CD14-positive monocyte (primary cell): ENCODE results near the gene NTN5. TPM values are rescaled to one million over a fixed set of nuclear protein-coding genes. Genes with fewer than 3 reads are reported as not detected.
A peak's percentile ranks its signal among the peaks of the same experiment; 100 is the strongest.

Source experiments
- DNase-seq, 3 donors: peaks; one replicate each; pipeline ENCODE4 v3.0.0-alpha.2; 2011 to 2022
- H2AFZ ChIP-seq: 2 replicates; pipeline ENCODE4 v1.6.0; 2012; ENCODE audit warnings: mild to moderate bottlenecking, low read depth, low read length, inconsistent platforms; ENCODE audit not compliant: insufficient read depth, poor library complexity, severe bottlenecking
- H3K27ac ChIP-seq, 2 donors: 1 replicate in 1 of 2; 2 replicates in 1 of 2; pipeline ENCODE4 v1.5.1; 2012 to 2013; ENCODE audit warnings: low read length in 2 of 2, control low read depth in 1 of 2, inconsistent platforms in 1 of 2, low read depth in 1 of 2, mild to moderate bottlenecking in 1 of 2
- H3K27me3 ChIP-seq, 2 donors: one replicate each; pipeline versions ENCODE4 v1.6.0 to v1.6.1; 2011 to 2013; ENCODE audit warnings: low read length in 2 of 2; ENCODE audit not compliant: control insufficient read depth in 2 of 2, insufficient read depth in 2 of 2
- H3K36me3 ChIP-seq, 2 donors: replicated peaks in 1 of 2; 1 replicate in 1 of 2; 2 replicates in 1 of 2; pipeline versions ENCODE4 v1.5.1 to v1.6.1; 2012 to 2013; ENCODE audit warnings: low read length in 2 of 2, control low read depth in 1 of 2, inconsistent platforms in 1 of 2, mild to moderate bottlenecking in 1 of 2; ENCODE audit not compliant: insufficient read depth in 2 of 2, control insufficient read depth in 1 of 2
- H3K4me1 ChIP-seq, 2 donors: 1 replicate in 1 of 2; 2 replicates in 1 of 2; pipeline versions ENCODE4 v1.5.1 to v1.6.1; 2012 to 2013; ENCODE audit warnings: low read length in 2 of 2, control low read depth in 1 of 2, inconsistent platforms in 1 of 2, mild to moderate bottlenecking in 1 of 2, moderate library complexity in 1 of 2; ENCODE audit not compliant: insufficient read depth in 2 of 2, control insufficient read depth in 1 of 2
- H3K4me2 ChIP-seq: replicated peaks from 2 replicates; pipeline ENCODE3; 2012; ENCODE audit warnings: low read length, moderate library complexity, mild to moderate bottlenecking; ENCODE audit not compliant: poor library complexity, severe bottlenecking; ENCODE audit errors: extremely low read depth
- H3K4me3 ChIP-seq, 3 experiments: fragments of 200-600 bp in 1 of 3; sonication (generic) in 1 of 3; replicated peaks in 1 of 3; 1 replicate in 2 of 3; 2 replicates in 1 of 3; pipeline ENCODE4 v1.5.1; 2011 to 2013; ENCODE audit warnings: low read length in 3 of 3, mild to moderate bottlenecking in 3 of 3, control low read depth in 2 of 3, low read depth in 2 of 3, inconsistent platforms in 1 of 3, moderate library complexity in 1 of 3
- H3K79me2 ChIP-seq: 2 replicates; pipeline ENCODE4 v1.6.0; 2012; ENCODE audit warnings: mild to moderate bottlenecking, control low read depth, inconsistent platforms, low read length, moderate library complexity; ENCODE audit not compliant: insufficient read depth
- H3K9ac ChIP-seq: 2 replicates; pipeline ENCODE4 v1.6.0; 2017; ENCODE audit warnings: low read length, mild to moderate bottlenecking; ENCODE audit not compliant: insufficient read depth, poor library complexity, severe bottlenecking
- H3K9me3 ChIP-seq, 2 donors: replicated peaks in 1 of 2; 1 replicate in 1 of 2; 2 replicates in 1 of 2; pipeline versions ENCODE4 v1.5.1 to v1.6.1; 2012 to 2013; ENCODE audit warnings: low read length in 2 of 2, control low read depth in 1 of 2; ENCODE audit not compliant: control insufficient read depth in 1 of 2, insufficient read depth in 1 of 2
- H4K20me1 ChIP-seq: 2 replicates; pipeline ENCODE4 v1.6.0; 2012; ENCODE audit warnings: mild to moderate bottlenecking, low read length, control low read depth, moderate library complexity; ENCODE audit not compliant: insufficient read depth
- H3K27ac Mint-ChIP-seq, 7 donors: one replicate each; pipeline ENCODE4 v1.8.0; 2020; ENCODE audit warnings: mild to moderate bottlenecking in 7 of 7, mixed read lengths in 7 of 7, moderate library complexity in 6 of 7, inconsistent platforms in 2 of 7
- H3K27me3 Mint-ChIP-seq, 3 donors: one replicate each; pipeline ENCODE4 v1.8.0; 2021 to 2022; ENCODE audit warnings: low read depth in 3 of 3, mild to moderate bottlenecking in 3 of 3, mixed read lengths in 3 of 3, moderate library complexity in 3 of 3, inconsistent platforms in 1 of 3
- H3K36me3 Mint-ChIP-seq, 2 donors: one replicate each; pipeline ENCODE4 v1.8.0; 2020; ENCODE audit warnings: mixed read lengths in 2 of 2, inconsistent platforms in 1 of 2, mild to moderate bottlenecking in 1 of 2
- H3K4me1 Mint-ChIP-seq: one replicate; pipeline ENCODE4 v1.8.0; 2020; ENCODE audit warnings: mild to moderate bottlenecking, mixed read lengths
- H3K4me3 Mint-ChIP-seq, 2 donors: one replicate each; pipeline ENCODE4 v1.8.0; 2020; ENCODE audit warnings: mild to moderate bottlenecking in 2 of 2, mixed read lengths in 2 of 2, moderate library complexity in 1 of 2
- H3K9me3 Mint-ChIP-seq, 7 donors: one replicate each; pipeline ENCODE4 v1.8.0; 2020 to 2022; ENCODE audit warnings: mixed read lengths in 7 of 7, mild to moderate bottlenecking in 6 of 7, moderate library complexity in 6 of 7, inconsistent platforms in 2 of 7
- WGBS: methylation state at CpG from one replicate; pipeline ENCODE4 v1.1.5; 2013; ENCODE audit warnings: missing lambda C conversion rate; ENCODE audit not compliant: insufficient coverage; 5-methylcytosine and 5-hydroxymethylcytosine counted together
- intact Hi-C, 2 donors: fragments of 100-400 bp; cut with micrococcal nuclease; formaldehyde crosslinking; loops; one replicate each; pipeline versions ENCODE4 v1.15.0 to v1.15.1; 2023
- polyA plus RNA-seq, 3 donors: library from polyadenylated mRNA; depleted of rRNA in 1 of 3; unstranded in 2 of 3; stranded (reverse) in 1 of 3; fragments of 300-500 nt in 2 of 3; fragments of >200 nt in 1 of 3; fragmentation: Illumina TruSeq in 2 of 3; gene quantifications; 1 replicate in 2 of 3; 2 replicates in 1 of 3; pipeline ENCODE4 v1.2.3, GENCODE V29; 2012 to 2021
- TF ChIP-seq, protein P1 (sequence below): fragments of 200-600 bp; IDR thresholded peaks from one replicate; pipeline ENCODE4 v1.8.0; 2022; ENCODE audit warnings: antibody characterized with exemption, mild to moderate bottlenecking

The NTN5 gene
- polyA plus RNA-seq, 3 donors, result 0.44 TPM; not detected in 2

DNA sequence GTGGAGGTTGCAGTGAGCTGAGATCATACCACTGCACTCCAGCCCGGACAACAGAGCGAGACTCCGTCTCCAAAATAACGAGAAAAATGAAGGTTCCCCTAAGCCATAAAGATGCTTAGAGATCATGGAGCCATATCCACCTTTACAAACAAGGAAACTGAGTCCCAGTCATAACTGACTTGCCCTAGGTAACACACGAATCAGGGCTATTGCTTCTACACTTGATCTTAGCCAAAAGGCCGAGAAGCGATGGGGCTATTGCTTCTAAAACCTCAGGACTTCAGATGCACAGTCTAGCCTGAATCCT lies 38.8 kb downstream of the NTN5 start:
- 63% methylated on average over 7 of the region's 7 CpGs for WGBS
- Histone ChIP-seq H4K20me1 (peaks cover 33% of the 10 kb centered on the region), H3K9ac (peak overlapping the region; percentile 84), H3K4me3 (peak overlapping the region; percentile 5 to 84 (median 38)), H3K4me2 (peak overlapping the region; percentile 93), H2AFZ (no peak overlapping the region), H3K27me3 (no peaks in the 10 kb centered on the region), H3K79me2 (peaks cover 39% of the 10 kb centered on the region), H3K27ac (peak overlapping the region; percentile 35 to 96), H3K4me1 (peaks cover 74 to 98% of the 10 kb centered on the region in 2 donors), H3K9me3 (no peaks in the 10 kb centered on the region), H3K36me3 (peaks cover 21 to 31% of the 10 kb centered on the region in 2 donors)
- Mint-ChIP-seq H3K27me3 (peaks cover 0 to 3% (median 2%) of the 10 kb centered on the region in 3 donors), H3K9me3 (peaks cover 0 to 3% (median 1%) of the 10 kb centered on the region in 7 donors), H3K36me3 (peaks cover 19 to 27% of the 10 kb centered on the region in 2 donors), H3K4me1 (peaks cover 59% of the 10 kb centered on the region), H3K4me3 (peak overlapping the region; percentile 75 to 83), H3K27ac (peak overlapping the region; percentile 84 to 95 (median 88))
- intact Hi-C loops, result loop anchor here (2.0 to 10.0 kb wide), 3 partner anchors 15 to 331 kb away; partner anchors contain the start of genes RPL18 (in 2 of the 2), SPHK2 (in 2 of the 2), EMP3 (in 1 of the 2) and FTL (in 1 of the 2)
- TF ChIP-seq, protein P1, sequence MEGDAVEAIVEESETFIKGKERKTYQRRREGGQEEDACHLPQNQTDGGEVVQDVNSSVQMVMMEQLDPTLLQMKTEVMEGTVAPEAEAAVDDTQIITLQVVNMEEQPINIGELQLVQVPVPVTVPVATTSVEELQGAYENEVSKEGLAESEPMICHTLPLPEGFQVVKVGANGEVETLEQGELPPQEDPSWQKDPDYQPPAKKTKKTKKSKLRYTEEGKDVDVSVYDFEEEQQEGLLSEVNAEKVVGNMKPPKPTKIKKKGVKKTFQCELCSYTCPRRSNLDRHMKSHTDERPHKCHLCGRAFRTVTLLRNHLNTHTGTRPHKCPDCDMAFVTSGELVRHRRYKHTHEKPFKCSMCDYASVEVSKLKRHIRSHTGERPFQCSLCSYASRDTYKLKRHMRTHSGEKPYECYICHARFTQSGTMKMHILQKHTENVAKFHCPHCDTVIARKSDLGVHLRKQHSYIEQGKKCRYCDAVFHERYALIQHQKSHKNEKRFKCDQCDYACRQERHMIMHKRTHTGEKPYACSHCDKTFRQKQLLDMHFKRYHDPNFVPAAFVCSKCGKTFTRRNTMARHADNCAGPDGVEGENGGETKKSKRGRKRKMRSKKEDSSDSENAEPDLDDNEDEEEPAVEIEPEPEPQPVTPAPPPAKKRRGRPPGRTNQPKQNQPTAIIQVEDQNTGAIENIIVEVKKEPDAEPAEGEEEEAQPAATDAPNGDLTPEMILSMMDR, result no peak
- no peak for DNase-seq

DNA sequence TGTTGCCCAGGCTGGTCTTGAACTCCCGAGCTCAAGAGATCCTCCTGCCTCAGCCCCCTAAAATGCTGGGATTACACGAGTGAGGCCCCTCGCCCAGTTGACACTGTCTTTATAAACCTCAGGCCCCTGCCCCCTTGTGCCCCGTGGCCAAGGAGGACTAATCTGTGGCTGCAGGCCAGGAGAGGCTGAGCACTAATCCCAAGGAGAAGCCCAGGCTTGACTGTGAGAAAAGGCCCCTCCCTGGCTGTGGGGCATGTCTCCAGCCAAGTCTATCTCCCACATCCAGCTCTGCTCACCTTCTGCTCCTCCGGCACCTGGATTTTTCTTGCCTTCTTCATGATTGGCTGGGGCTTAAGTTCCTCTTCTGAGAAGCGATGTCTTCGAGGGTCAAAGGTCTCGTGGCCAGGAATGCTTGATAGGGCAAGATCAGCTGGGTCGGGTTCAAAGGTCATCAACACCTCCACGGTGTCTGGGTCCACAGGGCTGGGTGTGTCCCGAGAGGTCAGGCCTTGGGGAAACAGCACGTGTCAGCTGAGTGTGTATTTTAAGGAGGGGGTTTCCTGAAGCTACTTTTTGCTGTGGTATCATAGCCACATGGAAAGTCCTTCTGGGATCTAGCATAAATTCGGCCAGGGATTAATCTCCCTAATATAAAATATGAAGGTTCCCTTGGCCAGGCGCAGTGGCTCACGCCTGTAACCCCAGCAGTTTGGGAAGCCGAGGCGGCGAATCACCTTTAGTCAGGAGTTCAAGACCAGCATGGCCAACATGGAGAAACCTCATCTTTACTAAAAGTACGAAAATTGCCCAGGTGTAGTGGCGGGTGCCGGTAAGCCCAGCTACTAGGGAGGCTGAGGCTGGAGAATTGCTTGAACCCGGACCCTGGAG lies 39.4 kb downstream of the NTN5 start:
- Histone ChIP-seq H3K4me2 (peak overlapping the region; percentile 93), H3K4me1 (peaks cover 73 to 98% of the 10 kb centered on the region in 2 donors), H3K27ac (peak overlapping the region; percentile 35 to 96), H3K27me3 (no peaks in the 10 kb centered on the region), H3K9me3 (no peaks in the 10 kb centered on the region), H3K79me2 (peaks cover 37% of the 10 kb centered on the region), H3K4me3 (peak overlapping the region in 1 of 3 experiments; percentile 84), H3K9ac (no peak overlapping the region), H4K20me1 (peaks cover 35% of the 10 kb centered on the region), H2AFZ (no peak overlapping the region), H3K36me3 (peaks cover 21 to 35% of the 10 kb centered on the region in 2 donors)
- intact Hi-C loops, result loop anchor here (2.0 to 10.0 kb wide), 3 partner anchors 15 to 331 kb away; partner anchors contain the start of genes RPL18 (in 2 of the 2), SPHK2 (in 2 of the 2), EMP3 (in 1 of the 2) and FTL (in 1 of the 2)
- Mint-ChIP-seq H3K4me1 (peaks cover 57% of the 10 kb centered on the region), H3K27me3 (peaks cover 0 to 2% (median 1%) of the 10 kb centered on the region in 3 donors), H3K9me3 (peaks cover 0 to 3% (median 0%) of the 10 kb centered on the region in 7 donors), H3K36me3 (peaks cover 21 to 31% of the 10 kb centered on the region in 2 donors), H3K27ac (peak overlapping the region; percentile 81 to 95 (median 88)), H3K4me3 (peak overlapping the region in 1 of 2 donors; percentile 75)
- DNase-seq, result peak in 1 of 3 donors; percentile 32
- 71% methylated on average over 8 of the region's 22 CpGs for WGBS
- TF ChIP-seq, protein P1, result no peak
